ENCODE results near the gene COL6A6. TPM values are rescaled to one million over a fixed set of nuclear protein-coding genes. Genes with fewer than 3 reads are reported as not detected.

The COL6A6 gene
- polyA plus RNA-seq, 1 experiment: not detected

DNA sequence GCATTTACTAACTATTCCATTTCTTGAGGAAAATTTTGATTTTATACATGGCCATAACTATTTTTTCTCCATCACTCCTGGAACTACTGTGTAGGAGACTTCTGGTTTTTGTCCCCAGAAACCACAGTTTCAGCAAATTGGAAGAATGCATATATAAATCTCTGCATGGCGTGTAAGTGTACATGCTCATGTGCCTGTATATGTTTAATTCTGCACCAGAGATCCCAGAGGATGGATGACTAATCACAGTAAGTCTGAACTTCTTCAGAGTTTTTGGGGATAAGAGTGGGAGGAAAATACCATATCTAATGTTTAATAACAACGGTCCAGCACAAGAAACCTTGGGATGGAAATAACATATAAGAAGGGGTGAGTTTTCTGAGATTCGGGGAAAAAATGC lies 10.9 kb upstream of the COL6A6 start:
- Histone ChIP-seq H3K27me3 (ENCODE audit: control insufficient read depth, insufficient read depth, low read length) (no peaks in the 10 kb centered on the region), H3K4me3 (ENCODE audit: low read depth, low read length) (no peak overlapping the region), H3K27ac (ENCODE audit: low read depth, low read length) (no peak overlapping the region), H3K9me3 (ENCODE audit: control insufficient read depth, insufficient read depth, low read length) (no peaks in the 10 kb centered on the region)
- ChIA-PET CTCF (no interaction called here), POLR2A (no interaction called here)
- no peak for DNase-seq (ENCODE audit: low read depth, low spot score)
- TF ChIP-seq, protein P1, sequence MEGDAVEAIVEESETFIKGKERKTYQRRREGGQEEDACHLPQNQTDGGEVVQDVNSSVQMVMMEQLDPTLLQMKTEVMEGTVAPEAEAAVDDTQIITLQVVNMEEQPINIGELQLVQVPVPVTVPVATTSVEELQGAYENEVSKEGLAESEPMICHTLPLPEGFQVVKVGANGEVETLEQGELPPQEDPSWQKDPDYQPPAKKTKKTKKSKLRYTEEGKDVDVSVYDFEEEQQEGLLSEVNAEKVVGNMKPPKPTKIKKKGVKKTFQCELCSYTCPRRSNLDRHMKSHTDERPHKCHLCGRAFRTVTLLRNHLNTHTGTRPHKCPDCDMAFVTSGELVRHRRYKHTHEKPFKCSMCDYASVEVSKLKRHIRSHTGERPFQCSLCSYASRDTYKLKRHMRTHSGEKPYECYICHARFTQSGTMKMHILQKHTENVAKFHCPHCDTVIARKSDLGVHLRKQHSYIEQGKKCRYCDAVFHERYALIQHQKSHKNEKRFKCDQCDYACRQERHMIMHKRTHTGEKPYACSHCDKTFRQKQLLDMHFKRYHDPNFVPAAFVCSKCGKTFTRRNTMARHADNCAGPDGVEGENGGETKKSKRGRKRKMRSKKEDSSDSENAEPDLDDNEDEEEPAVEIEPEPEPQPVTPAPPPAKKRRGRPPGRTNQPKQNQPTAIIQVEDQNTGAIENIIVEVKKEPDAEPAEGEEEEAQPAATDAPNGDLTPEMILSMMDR (IDR thresholded peaks at IDR 0.05; ENCODE audit: low read depth, low read length): no peak

DNA sequence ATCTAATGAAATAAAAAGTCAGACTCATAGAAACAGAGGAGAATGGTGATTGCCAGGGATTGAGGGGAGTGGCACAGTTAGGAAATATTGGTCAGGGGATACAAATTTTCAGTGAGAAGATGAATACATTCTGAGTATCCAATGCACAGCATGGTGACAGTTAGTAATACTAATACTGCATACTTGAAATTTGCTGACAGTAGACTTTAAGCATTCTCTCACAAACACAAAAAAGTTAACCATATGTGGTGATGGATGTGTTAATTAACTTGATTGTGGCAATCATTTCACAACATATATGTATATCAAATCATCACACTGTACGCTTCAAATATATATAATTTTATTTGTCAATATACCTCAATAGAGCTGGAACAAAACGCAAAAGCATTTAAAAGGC lies 9.2 kb upstream of the COL6A6 start:
- H3K27ac ChIP-seq (ENCODE audit: low read depth, low read length): no peak overlapping the region
- CTCF ChIA-PET: no interaction called here
- H3K27me3 ChIP-seq (ENCODE audit: control insufficient read depth, insufficient read depth, low read length): no peaks in the 10 kb centered on the region
- H3K4me3 ChIP-seq (ENCODE audit: low read depth, low read length): no peak overlapping the region
- H3K9me3 ChIP-seq (ENCODE audit: control insufficient read depth, insufficient read depth, low read length): no peaks in the 10 kb centered on the region
- POLR2A ChIA-PET: no interaction called here
- DNase-seq (ENCODE audit: low read depth, low spot score): no peak
- TF ChIP-seq, protein P1 (IDR thresholded peaks at IDR 0.05; ENCODE audit: low read depth, low read length): no peak

DNA sequence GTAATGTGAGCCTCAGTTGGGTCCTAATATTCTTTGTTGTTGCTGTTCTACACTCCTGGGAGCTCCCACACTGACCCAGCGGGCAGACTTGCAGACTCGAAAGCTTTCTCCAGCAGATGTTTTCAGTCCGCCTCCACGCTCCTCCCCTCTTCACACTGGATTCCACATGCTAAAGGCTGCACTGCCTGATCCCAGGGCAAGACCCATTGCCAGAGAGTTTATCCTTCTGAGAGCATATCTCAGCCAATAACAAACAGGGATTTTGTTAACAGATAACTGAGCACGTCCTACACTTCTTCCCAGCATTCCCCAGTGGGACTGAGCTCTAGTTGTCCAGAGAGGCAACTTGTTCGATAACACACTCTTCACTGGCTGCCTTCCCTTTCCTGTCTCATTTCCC lies 8.0 kb upstream of the COL6A6 start:
- Histone ChIP-seq H3K27ac (ENCODE audit: low read depth, low read length) (no peak overlapping the region), H3K4me3 (ENCODE audit: low read depth, low read length) (no peak overlapping the region), H3K27me3 (ENCODE audit: control insufficient read depth, insufficient read depth, low read length) (no peaks in the 10 kb centered on the region), H3K9me3 (ENCODE audit: control insufficient read depth, insufficient read depth, low read length) (no peaks in the 10 kb centered on the region)
- DNase-seq (ENCODE audit: low read depth, low spot score): no peak
- ChIA-PET POLR2A (no interaction called here), CTCF (no interaction called here)
- TF ChIP-seq, protein P1 (IDR thresholded peaks at IDR 0.05; ENCODE audit: low read depth, low read length): no peak

DNA sequence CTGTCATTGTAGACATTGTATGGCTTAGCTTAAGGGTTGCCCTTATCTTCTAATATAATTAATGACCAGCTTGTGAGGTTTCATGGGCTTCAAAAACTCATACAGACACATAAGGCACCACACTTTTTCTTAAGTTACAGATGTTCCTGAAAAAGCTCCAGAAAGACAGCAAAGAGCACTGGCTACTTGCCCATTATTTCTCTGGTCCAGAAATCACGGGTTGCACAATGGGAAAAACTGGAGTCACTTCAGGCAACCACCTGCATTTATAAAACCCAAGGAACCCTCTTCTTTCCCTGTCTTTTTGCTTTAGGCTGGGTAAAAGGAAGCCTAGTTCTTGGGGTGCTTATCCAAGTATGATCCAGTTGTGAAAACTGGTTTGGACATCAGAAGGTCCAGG lies 2.3 kb upstream of the COL6A6 start:
- no peaks in the 10 kb centered on the region for H3K9me3 ChIP-seq (ENCODE audit: control insufficient read depth, insufficient read depth, low read length)
- ChIA-PET CTCF (no interaction called here), POLR2A (no interaction called here)
- no peak overlapping the region for H3K4me3 ChIP-seq (ENCODE audit: low read depth, low read length)
- TF ChIP-seq, protein P1 (IDR thresholded peaks at IDR 0.05; ENCODE audit: low read depth, low read length): no peak
- H3K27me3 ChIP-seq (ENCODE audit: control insufficient read depth, insufficient read depth, low read length): peaks cover 17% of the 10 kb centered on the region
- peak overlapping the region; percentile 21 for H3K27ac ChIP-seq (ENCODE audit: low read depth, low read length)
- DNase-seq (ENCODE audit: low read depth, low spot score): no peak

DNA sequence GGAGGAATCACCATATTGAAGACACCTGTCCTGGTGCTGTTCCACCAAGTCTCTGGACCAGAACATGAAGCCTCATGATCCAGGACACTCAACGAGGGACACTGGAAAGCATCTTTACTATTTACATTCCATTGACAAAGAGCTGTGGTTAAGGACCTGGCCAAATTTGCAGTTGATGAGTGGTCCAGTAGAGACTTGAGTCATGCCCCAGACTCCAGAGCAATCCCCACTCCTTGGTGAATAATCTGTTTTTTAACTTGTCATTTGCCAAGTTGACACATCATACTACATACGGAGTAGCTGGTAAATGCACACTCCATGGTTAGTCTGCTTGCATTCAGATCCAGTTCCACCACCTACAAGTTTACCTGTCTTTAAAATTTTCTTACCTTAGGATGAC lies 1.2 kb upstream of the COL6A6 start:
- Histone ChIP-seq H3K27me3 (ENCODE audit: control insufficient read depth, insufficient read depth, low read length) (peaks cover 17% of the 10 kb centered on the region), H3K27ac (ENCODE audit: low read depth, low read length) (no peak overlapping the region), H3K4me3 (ENCODE audit: low read depth, low read length) (no peak overlapping the region), H3K9me3 (ENCODE audit: control insufficient read depth, insufficient read depth, low read length) (no peaks in the 10 kb centered on the region)
- ChIA-PET POLR2A (no interaction called here), CTCF (interaction anchor here (1.1 kb wide), 1 partner anchor 23 kb away, joined by 3 read pairs; no protein-coding TSS in a partner anchor)
- DNase-seq (ENCODE audit: low read depth, low spot score): no peak
- TF ChIP-seq, protein P1 (IDR thresholded peaks at IDR 0.05; ENCODE audit: low read depth, low read length): no peak

Data from AG04450 (cell line).